ENCODE results near the gene ASPG. TPM values are rescaled to one million over a fixed set of nuclear protein-coding genes. Genes with fewer than 3 reads are reported as not detected.

ASPG gene
- total and polyA plus RNA-seq, 4 experiments from 2014 or later: not detected

GRCh38 chr14:104136472-104137296 lies 51.2 kb downstream of the ASPG start:
- ChIA-PET CTCF (ENCODE audit: partially characterized antibody) (interaction anchor here (1.5 kb wide), 1 partner anchor 428 kb away, joined by 14 read pairs; no protein-coding TSS in a partner anchor), POLR2A (ENCODE audit: partially characterized antibody) (no interaction called here)
- H3K9me3 ChIP-seq (ENCODE audit: control insufficient read depth in 1 of 2, low read length in 2 of 2): no peaks in the 10 kb centered on the region
- Mint-ChIP-seq H3K9me3 (peaks cover 0 to under 1% (median 0%) of the 10 kb centered on the region in 8 donors), H3K27ac (peak overlapping the region in 2 of 7 donors; percentile 15 to 57), H3K27me3 (peaks cover 31 to 32% of the 10 kb centered on the region in 2 donors), H3K4me3 (peak overlapping the region; percentile 13 to 76 (median 62)), H3K36me3 (no peaks in the 10 kb centered on the region), H3K4me1 (peaks cover 2 to 9% (median 5%) of the 10 kb centered on the region in 4 donors)
- DNase-seq: no peak
- intact Hi-C loops (cut with micrococcal nuclease): loop anchor here (1.0 kb wide), 1 partner anchor 58 kb away; no protein-coding TSS in a partner anchor
- H3K27ac ChIP-seq (ENCODE audit: low read depth, low read length): no peak overlapping the region
- peaks cover 13% of the 10 kb centered on the region for H3K27me3 ChIP-seq (ENCODE audit: insufficient read depth, low read length)
- H3K4me1 ChIP-seq (ENCODE audit: insufficient read depth, low read length): peaks cover 15% of the 10 kb centered on the region
- H3K4me3 ChIP-seq (ENCODE audit: low read length in 2 of 2): peak overlapping the region in 1 of 2 donors; percentile 24
- no peaks in the 10 kb centered on the region for H3K36me3 ChIP-seq (ENCODE audit: insufficient read depth, low read length)

- H3K36me3 ChIP-seq (ENCODE audit: insufficient read depth, low read length): no peaks in the 10 kb centered on the region
- ChIA-PET CTCF (ENCODE audit: partially characterized antibody) (interaction anchor here (0.7 to 1.5 kb wide), 5 partner anchors 10 to 427 kb away, joined by 3 to 14 read pairs (median 5); no protein-coding TSS in a partner anchor), POLR2A (ENCODE audit: partially characterized antibody) (interaction anchor here (0.6 to 1.0 kb wide), 2 partner anchors 262 to 378 kb away, joined by 3 to 6 read pairs; no protein-coding TSS in a partner anchor)
- Mint-ChIP-seq H3K27ac (peak overlapping the region in 2 of 7 donors; percentile 15 to 57), H3K4me1 (peaks cover 2 to 9% (median 5%) of the 10 kb centered on the region in 4 donors), H3K36me3 (no peaks in the 10 kb centered on the region), H3K27me3 (peaks cover 23 to 25% of the 10 kb centered on the region in 2 donors), H3K4me3 (peak overlapping the region; percentile 36 to 70 (median 64)), H3K9me3 (no peaks in the 10 kb centered on the region)
- H3K4me1 ChIP-seq (ENCODE audit: insufficient read depth, low read length): peaks cover 15% of the 10 kb centered on the region
- DNase-seq: peak in 4 of 5 donors; percentile 43 to 60 (median 52)
- intact Hi-C loops (cut with micrococcal nuclease): loop anchor here (1.0 kb wide), 1 partner anchor 59 kb away; no protein-coding TSS in a partner anchor
- H3K27ac ChIP-seq (ENCODE audit: low read depth, low read length): no peak overlapping the region
- H3K4me3 ChIP-seq (ENCODE audit: low read length in 2 of 2): peak overlapping the region in 1 of 2 donors; percentile 24
- no peaks in the 10 kb centered on the region for H3K9me3 ChIP-seq (ENCODE audit: control insufficient read depth in 1 of 2, low read length in 2 of 2)
- peaks cover 13% of the 10 kb centered on the region for H3K27me3 ChIP-seq (ENCODE audit: insufficient read depth, low read length)
Measured at GRCh38 chr14:104137297-104138097, 52.0 kb downstream of the ASPG start.

- H3K9me3 ChIP-seq (ENCODE audit: control insufficient read depth in 1 of 2, low read length in 2 of 2): no peaks in the 10 kb centered on the region
- peak within 1 kb of the TSS; percentile 36 to 68 (median 60) for H3K4me3 Mint-ChIP-seq
- H3K9me3 Mint-ChIP-seq: no peaks in the 10 kb centered on the region
- ChIA-PET POLR2A (ENCODE audit: partially characterized antibody) (interaction anchor here (0.6 to 1.0 kb wide), 2 partner anchors 261 to 377 kb away, joined by 3 to 6 read pairs; no protein-coding TSS in a partner anchor), CTCF (ENCODE audit: partially characterized antibody) (interaction anchor here (0.7 to 1.5 kb wide), 5 partner anchors 9 to 426 kb away, joined by 3 to 14 read pairs (median 5); no protein-coding TSS in a partner anchor)
- intact Hi-C loops (cut with micrococcal nuclease): no loop called here
- H3K27ac Mint-ChIP-seq: peak within 1 kb of the TSS in 1 of 7 donors; percentile 31
- no peaks in the 10 kb centered on the region for H3K36me3 ChIP-seq (ENCODE audit: insufficient read depth, low read length)
- peak within 1 kb of the TSS in 1 of 2 donors; percentile 24 for H3K4me3 ChIP-seq (ENCODE audit: low read length in 2 of 2)
- peaks cover 10% of the 10 kb centered on the region for H3K27me3 ChIP-seq (ENCODE audit: insufficient read depth, low read length)
- H3K4me1 Mint-ChIP-seq: peaks cover 2 to 9% (median 5%) of the 10 kb centered on the region in 4 donors
- peaks cover 15% of the 10 kb centered on the region for H3K4me1 ChIP-seq (ENCODE audit: insufficient read depth, low read length)
- H3K36me3 Mint-ChIP-seq: no peaks in the 10 kb centered on the region
- peak in 1 of 5 donors; percentile 22 for DNase-seq
- peaks cover 23 to 25% of the 10 kb centered on the region in 2 donors for H3K27me3 Mint-ChIP-seq
- H3K27ac ChIP-seq (ENCODE audit: low read depth, low read length): no peak within 1 kb of the TSS
Measured at GRCh38 chr14:104138098-104138717, 52.7 kb downstream of the ASPG start, which contains the start of gene KIF26A. Gene KIF26A, plus strand, starts transcription at chr14:104138587. Its CDS starts 136 bp downstream, at chr14:104138723.

GRCh38 chr14:104138718-104139459 lies 53.4 kb downstream of the ASPG start:
- Histone ChIP-seq H3K27ac (ENCODE audit: low read depth, low read length) (no peak overlapping the region), H3K27me3 (ENCODE audit: insufficient read depth, low read length) (peaks cover 4% of the 10 kb centered on the region), H3K36me3 (ENCODE audit: insufficient read depth, low read length) (no peaks in the 10 kb centered on the region), H3K4me3 (ENCODE audit: low read length in 2 of 2) (no peak overlapping the region), H3K4me1 (ENCODE audit: insufficient read depth, low read length) (peaks cover 15% of the 10 kb centered on the region), H3K9me3 (ENCODE audit: control insufficient read depth in 1 of 2, low read length in 2 of 2) (no peaks in the 10 kb centered on the region)
- peak overlapping the region in 3 of 8 donors; percentile 15 to 46 (median 39) for H3K4me3 Mint-ChIP-seq
- H3K4me1 Mint-ChIP-seq: peaks cover 2 to 9% (median 5%) of the 10 kb centered on the region in 4 donors
- no peaks in the 10 kb centered on the region for H3K9me3 Mint-ChIP-seq
- H3K27me3 Mint-ChIP-seq: peaks cover 18 to 22% of the 10 kb centered on the region in 2 donors
- H3K27ac Mint-ChIP-seq: no peak overlapping the region
- H3K36me3 Mint-ChIP-seq: no peaks in the 10 kb centered on the region
- no peak for DNase-seq
- ChIA-PET POLR2A (ENCODE audit: partially characterized antibody) (no interaction called here), CTCF (ENCODE audit: partially characterized antibody) (interaction anchor here (1.4 to 1.6 kb wide), 2 partner anchors 261 to 496 kb away, joined by 3 to 7 read pairs; no protein-coding TSS in a partner anchor)
- intact Hi-C loops (cut with micrococcal nuclease): no loop called here

- peak overlapping the region in 1 of 7 donors; percentile 31 for H3K27ac Mint-ChIP-seq
- no peaks in the 10 kb centered on the region for H3K9me3 ChIP-seq (ENCODE audit: control insufficient read depth in 1 of 2, low read length in 2 of 2)
- peaks cover 2 to 9% (median 5%) of the 10 kb centered on the region in 4 donors for H3K4me1 Mint-ChIP-seq
- ChIA-PET CTCF (ENCODE audit: partially characterized antibody) (interaction anchor here (1.1 to 1.9 kb wide), 4 partner anchors 62 to 495 kb away, joined by 3 to 7 read pairs (median 4); no protein-coding TSS in a partner anchor), POLR2A (ENCODE audit: partially characterized antibody) (no interaction called here)
- no peak overlapping the region for H3K27ac ChIP-seq (ENCODE audit: low read depth, low read length)
- no peak for DNase-seq
- intact Hi-C loops (cut with micrococcal nuclease): no loop called here
- no peaks in the 10 kb centered on the region for H3K36me3 Mint-ChIP-seq
- peaks cover 14 to 18% of the 10 kb centered on the region in 2 donors for H3K27me3 Mint-ChIP-seq
- no peak overlapping the region for H3K4me3 ChIP-seq (ENCODE audit: low read length in 2 of 2)
- peak overlapping the region in 3 of 8 donors; percentile 39 to 49 (median 46) for H3K4me3 Mint-ChIP-seq
- peaks cover 15% of the 10 kb centered on the region for H3K4me1 ChIP-seq (ENCODE audit: insufficient read depth, low read length)
- no peaks in the 10 kb centered on the region for H3K36me3 ChIP-seq (ENCODE audit: insufficient read depth, low read length)
- peaks cover 4% of the 10 kb centered on the region for H3K27me3 ChIP-seq (ENCODE audit: insufficient read depth, low read length)
- H3K9me3 Mint-ChIP-seq: no peaks in the 10 kb centered on the region
Measured at GRCh38 chr14:104139460-104140212, 54.1 kb downstream of the ASPG start.

GRCh38 chr14:104140213-104140462 lies 54.6 kb downstream of the ASPG start:
- peaks cover 2 to 9% (median 5%) of the 10 kb centered on the region in 4 donors for H3K4me1 Mint-ChIP-seq
- H3K36me3 Mint-ChIP-seq: no peaks in the 10 kb centered on the region
- no peaks in the 10 kb centered on the region for H3K36me3 ChIP-seq (ENCODE audit: insufficient read depth, low read length)
- H3K4me3 ChIP-seq (ENCODE audit: low read length in 2 of 2): no peak overlapping the region
- no peak overlapping the region for H3K27ac ChIP-seq (ENCODE audit: low read depth, low read length)
- intact Hi-C loops (cut with micrococcal nuclease): no loop called here
- no peak overlapping the region for H3K27ac Mint-ChIP-seq
- peaks cover 15% of the 10 kb centered on the region for H3K4me1 ChIP-seq (ENCODE audit: insufficient read depth, low read length)
- no peaks in the 10 kb centered on the region for H3K9me3 Mint-ChIP-seq
- peaks cover 3% of the 10 kb centered on the region for H3K27me3 ChIP-seq (ENCODE audit: insufficient read depth, low read length)
- H3K9me3 ChIP-seq (ENCODE audit: control insufficient read depth in 1 of 2, low read length in 2 of 2): no peaks in the 10 kb centered on the region
- CTCF ChIA-PET (ENCODE audit: partially characterized antibody): interaction anchor here (1.1 to 1.9 kb wide), 4 partner anchors 62 to 495 kb away, joined by 3 to 7 read pairs (median 4); no protein-coding TSS in a partner anchor
- H3K27me3 Mint-ChIP-seq: peaks cover 13 to 14% of the 10 kb centered on the region in 2 donors
- peak overlapping the region in 1 of 8 donors; percentile 49 for H3K4me3 Mint-ChIP-seq
- no peak for DNase-seq
- POLR2A ChIA-PET (ENCODE audit: partially characterized antibody): no interaction called here
